Breast epithelium (tissue), 3 donors: ENCODE results near the gene SYNGR3.

Source experiments
- POLR2A ChIP-seq: fragments of 450-650 bp; IDR thresholded peaks from one replicate; pipeline ENCODE4 v1.6.1; 2016; ENCODE audit warnings: antibody characterized with exemption, mild to moderate bottlenecking, moderate library complexity
- POLR2AphosphoS5 ChIP-seq, 3 donors: sonication (generic); formaldehyde crosslinking; IDR thresholded peaks; one replicate each; pipeline ENCODE4 v1.6.1; 2017; ENCODE audit warnings: antibody characterized with exemption in 3 of 3
- TF ChIP-seq, protein P1 (sequence below), 3 donors: fragments of 450-650 bp; IDR thresholded peaks; one replicate each; pipeline ENCODE4 v1.5.1; 2016 to 2017; ENCODE audit warnings: antibody characterized with exemption in 3 of 3, mild to moderate bottlenecking in 3 of 3, moderate library complexity in 3 of 3

DNA sequence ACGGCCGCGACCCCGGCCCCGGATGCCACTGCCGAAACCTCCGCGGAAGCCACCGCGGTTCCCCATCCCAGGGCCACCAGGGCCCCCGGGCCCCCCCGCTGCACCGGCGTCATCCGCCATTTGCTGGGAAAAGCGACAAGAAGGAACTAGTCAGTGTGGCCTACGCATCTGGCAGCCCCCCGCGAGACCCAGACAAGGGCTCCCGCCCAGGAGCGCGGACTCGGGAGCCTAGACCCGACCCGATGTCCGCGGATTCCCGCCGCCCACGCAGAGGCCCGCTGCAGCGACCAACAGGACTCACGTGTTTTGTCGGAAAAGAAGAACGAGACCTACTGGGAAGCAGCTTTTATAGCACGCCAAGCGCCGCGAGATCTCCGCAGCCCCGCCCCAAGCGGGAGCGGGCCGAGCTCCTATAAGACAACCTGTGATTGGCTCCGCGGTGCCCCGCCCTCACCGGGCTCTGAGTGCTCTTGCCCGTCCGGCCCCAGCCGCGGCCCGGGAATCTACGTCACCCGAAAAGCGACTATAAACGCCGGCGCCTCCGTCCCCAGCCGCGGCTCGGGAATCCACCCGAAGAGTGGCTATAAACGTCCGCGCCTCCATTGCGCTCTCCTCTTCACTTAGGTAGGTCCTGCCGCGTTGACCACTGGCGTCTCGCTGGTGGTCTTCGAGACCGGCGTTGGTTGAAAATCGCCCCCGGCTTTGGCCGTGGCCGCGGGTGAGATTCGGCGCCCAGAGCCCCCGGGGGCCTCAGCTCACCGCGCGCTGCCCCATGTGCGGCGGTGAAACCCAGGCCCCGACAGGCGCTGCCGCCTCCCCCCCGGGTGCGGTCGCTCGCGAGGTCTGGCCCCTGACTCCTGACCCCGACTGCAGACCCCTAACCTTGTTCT lies 25.0 kb upstream of the SYNGR3 start, which contains the start of gene RPS2:
- peak; percentile 99 to 100 (median 100) for TF ChIP-seq POLR2AphosphoS5 (IDR thresholded peaks at IDR 0.05)
- TF ChIP-seq, protein P1, sequence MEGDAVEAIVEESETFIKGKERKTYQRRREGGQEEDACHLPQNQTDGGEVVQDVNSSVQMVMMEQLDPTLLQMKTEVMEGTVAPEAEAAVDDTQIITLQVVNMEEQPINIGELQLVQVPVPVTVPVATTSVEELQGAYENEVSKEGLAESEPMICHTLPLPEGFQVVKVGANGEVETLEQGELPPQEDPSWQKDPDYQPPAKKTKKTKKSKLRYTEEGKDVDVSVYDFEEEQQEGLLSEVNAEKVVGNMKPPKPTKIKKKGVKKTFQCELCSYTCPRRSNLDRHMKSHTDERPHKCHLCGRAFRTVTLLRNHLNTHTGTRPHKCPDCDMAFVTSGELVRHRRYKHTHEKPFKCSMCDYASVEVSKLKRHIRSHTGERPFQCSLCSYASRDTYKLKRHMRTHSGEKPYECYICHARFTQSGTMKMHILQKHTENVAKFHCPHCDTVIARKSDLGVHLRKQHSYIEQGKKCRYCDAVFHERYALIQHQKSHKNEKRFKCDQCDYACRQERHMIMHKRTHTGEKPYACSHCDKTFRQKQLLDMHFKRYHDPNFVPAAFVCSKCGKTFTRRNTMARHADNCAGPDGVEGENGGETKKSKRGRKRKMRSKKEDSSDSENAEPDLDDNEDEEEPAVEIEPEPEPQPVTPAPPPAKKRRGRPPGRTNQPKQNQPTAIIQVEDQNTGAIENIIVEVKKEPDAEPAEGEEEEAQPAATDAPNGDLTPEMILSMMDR (IDR thresholded peaks at IDR 0.05) = peak in 1 of 3 donors; percentile 21
- TF ChIP-seq POLR2A = peak; percentile 97
